ENCODE measurements around the gene MTR. TPM values are rescaled to one million over a fixed set of nuclear protein-coding genes. Genes with fewer than 3 reads are reported as not detected.

The MTR gene
- polyA plus RNA-seq, result 10 to 100 TPM in 1 of 3 donors, 1 to 10 TPM in 2; 5.0 to 15.3 (median 6.5) TPM

- DNase-seq, result peak; percentile 94 to 95 (median 94)
- Mint-ChIP-seq H3K9me3 (no peaks in the 10 kb centered on the region), H3K27me3 (ENCODE audit: low read depth in 3 of 3) (peaks cover 6 to 12% (median 10%) of the 10 kb centered on the region in 3 donors), H3K36me3 (no peaks in the 10 kb centered on the region), H3K4me1 (peaks cover 26 to 37% of the 10 kb centered on the region in 2 donors), H3K27ac (peak within 1 kb of the TSS; percentile 91 to 97 (median 94)), H3K4me3 (peak within 1 kb of the TSS; percentile 89 to 95 (median 93))
These were observed at the start of gene MTR for GRCh38 chr1:236795035-236795756. Gene MTR (plus strand): TSS chr1:236795292. CDS start chr1:236795704, 412 bp downstream.

- no peaks in the 10 kb centered on the region for H3K9me3 Mint-ChIP-seq
- H3K4me3 Mint-ChIP-seq, result no peak overlapping the region
- H3K27me3 Mint-ChIP-seq (ENCODE audit: low read depth in 3 of 3), result peaks cover 3 to 10% (median 4%) of the 10 kb centered on the region in 3 donors
- no peak overlapping the region for H3K27ac Mint-ChIP-seq
- no peak for DNase-seq
- H3K36me3 Mint-ChIP-seq, result no peaks in the 10 kb centered on the region
- H3K4me1 Mint-ChIP-seq, result no peaks in the 10 kb centered on the region
These were observed 48.3 kb upstream of the MTR start for GRCh38 chr1:236746785-236747184.

GRCh38 chr1:236747311-236747985 lies 47.6 kb upstream of the MTR start:
- Mint-ChIP-seq H3K27ac (no peak overlapping the region), H3K36me3 (no peaks in the 10 kb centered on the region), H3K9me3 (no peaks in the 10 kb centered on the region), H3K4me1 (no peaks in the 10 kb centered on the region), H3K27me3 (ENCODE audit: low read depth in 3 of 3) (peaks cover 2 to 10% (median 4%) of the 10 kb centered on the region in 3 donors), H3K4me3 (no peak overlapping the region)
- DNase-seq, result no peak

GRCh38 chr1:236748268-236748870 lies 46.7 kb upstream of the MTR start:
- Mint-ChIP-seq H3K27me3 (ENCODE audit: low read depth in 3 of 3) (peaks cover 0 to 10% (median 4%) of the 10 kb centered on the region in 3 donors), H3K36me3 (no peaks in the 10 kb centered on the region), H3K4me1 (no peaks in the 10 kb centered on the region), H3K4me3 (no peak overlapping the region), H3K27ac (no peak overlapping the region), H3K9me3 (no peaks in the 10 kb centered on the region)
- no peak for DNase-seq

- DNase-seq, result no peak
- Mint-ChIP-seq H3K4me3 (no peak overlapping the region), H3K4me1 (no peaks in the 10 kb centered on the region), H3K9me3 (no peaks in the 10 kb centered on the region), H3K36me3 (no peaks in the 10 kb centered on the region), H3K27ac (no peak overlapping the region), H3K27me3 (ENCODE audit: low read depth in 3 of 3) (peaks cover 0 to 6% (median 1%) of the 10 kb centered on the region in 3 donors)
These were observed 44.2 kb upstream of the MTR start for GRCh38 chr1:236750928-236751327.

- Mint-ChIP-seq H3K9me3 (no peaks in the 10 kb centered on the region), H3K4me3 (no peak overlapping the region), H3K36me3 (no peaks in the 10 kb centered on the region), H3K4me1 (no peaks in the 10 kb centered on the region), H3K27me3 (ENCODE audit: low read depth in 3 of 3) (peaks cover 0 to 6% (median 1%) of the 10 kb centered on the region in 3 donors), H3K27ac (no peak overlapping the region)
- DNase-seq, result no peak
These were observed 43.7 kb upstream of the MTR start for GRCh38 chr1:236751385-236751784.

GRCh38 chr1:236751935-236752334 lies 43.2 kb upstream of the MTR start:
- no peak for DNase-seq
- no peak overlapping the region for H3K4me3 Mint-ChIP-seq

GRCh38 chr1:236753516-236753915 lies 41.6 kb upstream of the MTR start:
- Mint-ChIP-seq H3K4me3 (no peak overlapping the region), H3K4me1 (no peaks in the 10 kb centered on the region)

More at GRCh38 chr1:236751935-236752334, 43.2 kb upstream of the MTR start:
- Mint-ChIP-seq H3K36me3 (no peaks in the 10 kb centered on the region), H3K27ac (no peak overlapping the region), H3K27me3 (ENCODE audit: low read depth in 3 of 3) (peaks cover 0 to 6% (median 1%) of the 10 kb centered on the region in 3 donors), H3K4me1 (no peaks in the 10 kb centered on the region), H3K9me3 (no peaks in the 10 kb centered on the region)

GRCh38 chr1:236753964-236754363 lies 41.1 kb upstream of the MTR start:
- Mint-ChIP-seq H3K4me3 (no peak overlapping the region), H3K27ac (no peak overlapping the region), H3K4me1 (no peaks in the 10 kb centered on the region), H3K36me3 (no peaks in the 10 kb centered on the region), H3K9me3 (no peaks in the 10 kb centered on the region), H3K27me3 (ENCODE audit: low read depth in 3 of 3) (peaks cover 0 to 5% (median 1%) of the 10 kb centered on the region in 3 donors)
- no peak for DNase-seq

More at GRCh38 chr1:236753516-236753915, 41.6 kb upstream of the MTR start:
- DNase-seq, result no peak
- Mint-ChIP-seq H3K9me3 (no peaks in the 10 kb centered on the region), H3K36me3 (no peaks in the 10 kb centered on the region), H3K27me3 (ENCODE audit: low read depth in 3 of 3) (peaks cover 0 to 6% (median 1%) of the 10 kb centered on the region in 3 donors), H3K27ac (no peak overlapping the region)

GRCh38 chr1:236754525-236755210 lies 40.4 kb upstream of the MTR start:
- no peak for DNase-seq
- H3K9me3 Mint-ChIP-seq, result no peaks in the 10 kb centered on the region
- no peaks in the 10 kb centered on the region for H3K36me3 Mint-ChIP-seq
- peaks cover 0 to 1% of the 10 kb centered on the region in 2 donors for H3K4me1 Mint-ChIP-seq
- peaks cover 0 to 4% (median 1%) of the 10 kb centered on the region in 3 donors for H3K27me3 Mint-ChIP-seq (ENCODE audit: low read depth in 3 of 3)
- H3K4me3 Mint-ChIP-seq, result no peak overlapping the region
- no peak overlapping the region for H3K27ac Mint-ChIP-seq

- H3K27ac Mint-ChIP-seq, result no peak overlapping the region
- H3K9me3 Mint-ChIP-seq, result no peaks in the 10 kb centered on the region
- H3K4me1 Mint-ChIP-seq, result peaks cover 0 to 1% of the 10 kb centered on the region in 2 donors
- H3K36me3 Mint-ChIP-seq, result no peaks in the 10 kb centered on the region
- no peak for DNase-seq
- peaks cover 0 to 2% (median 2%) of the 10 kb centered on the region in 3 donors for H3K27me3 Mint-ChIP-seq (ENCODE audit: low read depth in 3 of 3)
- no peak overlapping the region for H3K4me3 Mint-ChIP-seq
These were observed 37.5 kb upstream of the MTR start for GRCh38 chr1:236757640-236758039.

- Mint-ChIP-seq H3K27me3 (ENCODE audit: low read depth in 3 of 3) (peaks cover 0 to 2% (median 0%) of the 10 kb centered on the region in 3 donors), H3K27ac (no peak overlapping the region), H3K4me1 (peaks cover 0 to 1% of the 10 kb centered on the region in 2 donors), H3K36me3 (no peaks in the 10 kb centered on the region), H3K4me3 (no peak overlapping the region), H3K9me3 (no peaks in the 10 kb centered on the region)
- peak; percentile 21 to 27 (median 22) for DNase-seq
These were observed 35.7 kb upstream of the MTR start for GRCh38 chr1:236759252-236759859.

- Mint-ChIP-seq H3K4me3 (no peak overlapping the region), H3K9me3 (no peaks in the 10 kb centered on the region), H3K36me3 (no peaks in the 10 kb centered on the region), H3K27me3 (ENCODE audit: low read depth in 3 of 3) (peaks cover 0 to 2% (median 0%) of the 10 kb centered on the region in 3 donors), H3K4me1 (peaks cover 0 to 1% of the 10 kb centered on the region in 2 donors), H3K27ac (no peak overlapping the region)
- DNase-seq, result no peak
These were observed 34.6 kb upstream of the MTR start for GRCh38 chr1:236760480-236760879.

Measured in immature natural killer cell (primary cell).